Measurements from ENCODE around the gene TGIF1. TPM values are rescaled to one million over a fixed set of nuclear protein-coding genes. Genes with fewer than 3 reads are reported as not detected.

The TGIF1 gene
- total RNA-seq, 4 donors from 2014 or later: 21.0 to 49.5 (median 35.3) TPM

DNA sequence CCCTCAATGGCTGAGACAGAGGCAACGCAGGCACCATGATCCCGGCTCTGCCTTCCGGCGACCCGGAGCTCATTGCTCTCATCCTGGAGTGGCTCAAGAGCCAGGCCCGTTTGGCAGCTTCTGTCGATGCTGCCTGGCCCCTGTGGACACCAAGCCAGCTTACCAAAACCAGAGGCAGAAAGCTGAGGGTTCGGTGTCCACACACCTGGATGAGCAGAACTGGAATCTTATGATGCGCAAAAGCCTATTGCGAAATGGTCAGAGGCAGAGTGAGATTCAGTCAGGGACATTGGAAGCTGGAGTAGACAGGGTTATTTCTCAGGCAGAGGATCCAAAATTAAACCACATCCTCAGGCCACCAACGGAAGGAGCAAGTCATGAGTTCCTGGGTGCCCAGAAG is 34.9 kb upstream of the TGIF1 start:
- no peak for DNase-seq
- H3K36me3 ChIP-seq: no peaks in the 10 kb centered on the region
- H3K27ac ChIP-seq: no peak overlapping the region
- H3K4me3 ChIP-seq: no peak overlapping the region
- H3K27me3 ChIP-seq: no peaks in the 10 kb centered on the region
- no peaks in the 10 kb centered on the region for H3K4me1 ChIP-seq
- TF ChIP-seq, protein P1, sequence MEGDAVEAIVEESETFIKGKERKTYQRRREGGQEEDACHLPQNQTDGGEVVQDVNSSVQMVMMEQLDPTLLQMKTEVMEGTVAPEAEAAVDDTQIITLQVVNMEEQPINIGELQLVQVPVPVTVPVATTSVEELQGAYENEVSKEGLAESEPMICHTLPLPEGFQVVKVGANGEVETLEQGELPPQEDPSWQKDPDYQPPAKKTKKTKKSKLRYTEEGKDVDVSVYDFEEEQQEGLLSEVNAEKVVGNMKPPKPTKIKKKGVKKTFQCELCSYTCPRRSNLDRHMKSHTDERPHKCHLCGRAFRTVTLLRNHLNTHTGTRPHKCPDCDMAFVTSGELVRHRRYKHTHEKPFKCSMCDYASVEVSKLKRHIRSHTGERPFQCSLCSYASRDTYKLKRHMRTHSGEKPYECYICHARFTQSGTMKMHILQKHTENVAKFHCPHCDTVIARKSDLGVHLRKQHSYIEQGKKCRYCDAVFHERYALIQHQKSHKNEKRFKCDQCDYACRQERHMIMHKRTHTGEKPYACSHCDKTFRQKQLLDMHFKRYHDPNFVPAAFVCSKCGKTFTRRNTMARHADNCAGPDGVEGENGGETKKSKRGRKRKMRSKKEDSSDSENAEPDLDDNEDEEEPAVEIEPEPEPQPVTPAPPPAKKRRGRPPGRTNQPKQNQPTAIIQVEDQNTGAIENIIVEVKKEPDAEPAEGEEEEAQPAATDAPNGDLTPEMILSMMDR (IDR thresholded peaks at IDR 0.05): no peak
- TF ChIP-seq POLR2A (IDR thresholded peaks at IDR 0.05): no peak
- H3K9me3 ChIP-seq: no peaks in the 10 kb centered on the region

DNA sequence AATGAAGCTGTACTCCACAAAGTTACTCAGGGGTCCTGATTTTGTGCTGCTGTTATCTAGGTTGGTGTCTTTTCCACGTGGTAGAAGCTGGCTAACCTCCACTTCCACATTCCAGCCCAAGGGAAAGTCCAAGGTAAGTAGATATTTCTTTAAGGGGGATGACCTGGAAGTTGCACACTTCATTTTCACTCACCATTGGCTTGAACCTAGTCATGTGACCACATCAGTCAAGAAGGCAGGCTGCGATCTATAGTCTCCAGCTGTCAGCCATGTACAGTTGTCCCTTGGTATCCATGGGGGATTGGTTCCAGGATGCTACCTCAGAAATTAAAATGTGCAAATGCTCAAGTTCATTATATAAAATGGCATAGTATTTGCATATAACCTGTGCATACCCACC is 31.9 kb upstream of the TGIF1 start:
- Histone ChIP-seq H3K27ac (no peak overlapping the region), H3K36me3 (no peaks in the 10 kb centered on the region), H3K27me3 (no peaks in the 10 kb centered on the region), H3K4me1 (no peaks in the 10 kb centered on the region), H3K4me3 (no peak overlapping the region), H3K9me3 (no peaks in the 10 kb centered on the region)
- no peak for TF ChIP-seq POLR2A (IDR thresholded peaks at IDR 0.05)
- TF ChIP-seq, protein P1 (IDR thresholded peaks at IDR 0.05): no peak
- DNase-seq: no peak

DNA sequence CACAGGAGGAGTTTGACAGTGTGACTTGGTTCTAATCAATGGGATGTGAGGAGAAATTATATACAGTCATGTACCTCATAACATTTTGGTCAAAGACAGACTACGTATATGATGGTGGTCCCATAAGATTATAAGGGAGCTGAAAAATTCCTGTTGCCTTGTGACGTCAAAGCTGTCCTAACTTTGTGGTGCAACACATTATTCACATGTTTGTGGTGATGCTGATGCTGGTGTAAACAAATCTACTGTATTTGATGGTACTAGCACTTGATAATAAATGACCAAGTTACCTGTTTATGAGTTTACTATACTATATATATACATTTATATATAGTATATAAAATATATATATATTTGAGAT is 29.1 kb upstream of the TGIF1 start:
- no peaks in the 10 kb centered on the region for H3K36me3 ChIP-seq
- no peak for DNase-seq
- H3K9me3 ChIP-seq: no peaks in the 10 kb centered on the region
- H3K27me3 ChIP-seq: no peaks in the 10 kb centered on the region
- no peaks in the 10 kb centered on the region for H3K4me1 ChIP-seq
- no peak overlapping the region for H3K4me3 ChIP-seq
- no peak overlapping the region for H3K27ac ChIP-seq
- TF ChIP-seq POLR2A (IDR thresholded peaks at IDR 0.05): no peak
- TF ChIP-seq, protein P1 (IDR thresholded peaks at IDR 0.05): no peak

DNA sequence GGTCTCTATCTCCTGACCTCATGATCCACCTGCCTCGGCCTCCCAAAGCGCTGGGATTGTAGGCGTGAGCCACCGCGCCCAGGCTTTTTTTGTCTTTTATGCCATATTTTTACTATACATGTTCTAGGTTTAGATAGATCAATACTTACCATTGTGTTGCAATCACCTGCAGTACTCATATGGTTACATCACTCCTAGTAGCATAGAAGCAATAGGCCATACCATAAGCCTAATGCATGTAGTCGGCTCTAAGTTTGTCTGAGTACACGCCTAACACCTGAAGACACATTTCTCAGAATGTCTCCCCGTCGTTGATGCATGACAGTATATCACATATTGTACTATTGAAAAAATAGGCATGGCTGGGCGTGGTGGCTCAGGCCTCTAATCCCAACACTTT is 27.1 kb upstream of the TGIF1 start:
- no peak overlapping the region for H3K27ac ChIP-seq
- no peak overlapping the region for H3K4me3 ChIP-seq
- H3K27me3 ChIP-seq: no peaks in the 10 kb centered on the region
- no peaks in the 10 kb centered on the region for H3K4me1 ChIP-seq
- H3K9me3 ChIP-seq: no peaks in the 10 kb centered on the region
- H3K36me3 ChIP-seq: no peaks in the 10 kb centered on the region
- TF ChIP-seq, protein P1 (IDR thresholded peaks at IDR 0.05): no peak
- TF ChIP-seq POLR2A (IDR thresholded peaks at IDR 0.05): no peak
- DNase-seq: no peak

DNA sequence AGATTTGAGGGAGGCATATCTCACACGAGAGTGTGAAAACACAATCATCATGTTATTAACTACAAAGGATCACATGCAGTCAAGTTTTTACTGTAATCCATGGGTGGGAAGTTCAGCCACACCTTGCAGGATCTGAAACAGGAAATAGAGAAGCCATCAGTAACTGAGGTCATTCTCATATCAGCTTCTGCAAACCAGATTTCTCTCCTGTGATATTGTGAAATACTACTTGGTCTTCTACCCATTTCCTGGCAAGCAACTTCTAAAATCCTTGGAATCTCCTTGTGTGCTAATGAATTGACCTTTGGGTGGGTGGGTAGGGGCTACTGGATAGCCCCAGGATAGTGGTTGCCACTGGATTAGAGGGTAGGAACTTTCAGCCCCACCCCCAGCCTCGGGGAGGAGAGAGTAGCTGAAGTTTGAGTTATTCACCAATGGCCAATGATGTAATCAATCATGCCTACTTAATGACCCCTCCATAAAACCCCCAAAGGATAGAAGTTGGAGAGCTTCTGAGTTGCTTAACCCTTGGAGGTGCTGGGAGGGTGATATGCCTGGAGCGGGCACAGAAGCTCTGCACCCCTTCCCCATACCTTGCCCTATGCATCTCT is 25.6 kb upstream of the TGIF1 start:
- H3K4me1 ChIP-seq: no peaks in the 10 kb centered on the region
- DNase-seq: no peak
- no peaks in the 10 kb centered on the region for H3K27me3 ChIP-seq
- TF ChIP-seq, protein P1 (IDR thresholded peaks at IDR 0.05): no peak
- TF ChIP-seq POLR2A (IDR thresholded peaks at IDR 0.05): no peak
- H3K4me3 ChIP-seq: no peak overlapping the region
- peak overlapping the region in 1 of 4 donors; percentile 3 for H3K27ac ChIP-seq
- H3K9me3 ChIP-seq: no peaks in the 10 kb centered on the region
- H3K36me3 ChIP-seq: no peaks in the 10 kb centered on the region

DNA sequence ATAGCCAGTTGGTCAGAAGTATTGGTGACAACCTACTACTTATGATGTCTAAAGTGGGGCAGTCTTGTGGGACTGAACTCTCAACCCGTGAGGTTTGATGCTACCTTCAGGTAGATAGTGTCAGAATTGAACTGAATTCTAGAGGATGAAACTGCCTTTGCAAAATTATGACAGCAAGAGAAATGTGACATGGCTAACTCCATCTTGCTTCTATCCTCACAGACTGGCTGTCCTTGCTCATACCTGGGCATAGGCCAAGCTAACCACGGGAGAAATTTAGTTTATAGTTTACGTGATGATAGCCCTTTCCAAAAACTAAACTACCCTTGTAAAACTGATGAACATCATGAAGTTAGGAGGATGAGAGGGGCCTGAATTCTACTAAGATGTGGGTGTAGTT is 24.9 kb upstream of the TGIF1 start:
- no peaks in the 10 kb centered on the region for H3K9me3 ChIP-seq
- H3K27me3 ChIP-seq: no peaks in the 10 kb centered on the region
- no peaks in the 10 kb centered on the region for H3K36me3 ChIP-seq
- H3K4me3 ChIP-seq: no peak overlapping the region
- DNase-seq: no peak
- no peaks in the 10 kb centered on the region for H3K4me1 ChIP-seq
- no peak overlapping the region for H3K27ac ChIP-seq
- TF ChIP-seq, protein P1 (IDR thresholded peaks at IDR 0.05): no peak
- no peak for TF ChIP-seq POLR2A (IDR thresholded peaks at IDR 0.05)

Data from Peyer's patch (tissue), 4 donors.